ENCODE data around the gene ANKRD60. TPM values are rescaled to one million over a fixed set of nuclear protein-coding genes. Genes with fewer than 3 reads are reported as not detected.

ANKRD60 gene
- not detected in 2 replicates for total RNA-seq (2014; rRNA removed; shearing (Covaris generic))
- total RNA-seq (2022), result not detected in 2 replicates
- percentile 20 among the genes with signal in this experiment for Bru-seq, nascent RNA
- percentile 10 among the genes with signal in this experiment for BruChase-seq, experiment 1, labeled RNA remaining after a 6-hour chase
- not detected for BruChase-seq, experiment 2, labeled RNA remaining after a 2-hour chase
- long read RNA-seq, result 0 reads

DNA sequence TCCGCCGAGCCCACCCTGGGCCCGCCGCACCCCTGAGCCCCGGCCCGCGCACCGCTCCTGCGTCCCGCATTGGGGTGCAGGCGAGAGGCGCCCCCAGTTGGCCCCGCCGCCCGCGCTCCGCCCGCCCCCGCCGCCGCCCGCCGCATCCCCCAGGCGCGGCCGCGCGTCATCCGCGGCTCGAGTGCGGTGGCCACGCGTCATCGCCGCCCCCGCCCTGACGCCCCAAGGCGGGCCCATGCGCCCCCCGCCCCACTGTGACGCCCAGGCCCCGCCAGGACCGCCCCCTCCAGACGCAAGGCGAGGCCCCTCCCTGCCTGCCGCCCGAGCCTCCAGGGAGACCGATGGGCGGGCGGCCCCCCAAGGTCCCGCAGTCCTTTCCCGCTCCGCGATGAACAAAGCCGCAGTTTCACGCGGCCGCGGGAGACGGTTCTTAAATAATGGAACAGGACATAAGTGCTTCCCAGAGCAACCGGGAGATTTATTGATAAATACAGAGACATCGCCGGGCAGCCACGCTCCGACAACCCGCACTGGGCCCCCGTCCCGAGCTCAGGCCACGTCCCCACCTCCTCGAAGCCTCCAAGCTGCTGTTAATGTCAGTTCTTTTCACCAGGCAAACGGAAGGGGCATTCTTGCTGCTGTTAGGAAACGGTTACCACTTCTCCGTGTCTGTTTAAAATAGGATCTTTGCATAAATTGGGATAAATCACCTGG is at the start of gene ANKRD60:
Gene ANKRD60, minus strand, starts transcription at position 170 of the 714 bp plus-strand sequence. Its CDS starts 0 bp downstream, at position 170.
- H3K79me2 ChIP-seq (ENCODE audit: insufficient read depth, low read depth, low read length), result no peaks in the 10 kb centered on the region
- H4K20me1 ChIP-seq (ENCODE audit: insufficient read depth, low read length), result no peaks in the 10 kb centered on the region
- H2AFZ ChIP-seq (ENCODE audit: low read length), result no peak within 1 kb of the TSS
- no peak within 1 kb of the TSS for H3K4me3 ChIP-seq (ENCODE audit: low read depth, low read length, poor library complexity, severe bottlenecking)
- no peak for DNase-seq (ENCODE audit: low spot score)
- POLR2A ChIA-PET, result no interaction called here
- no peak within 1 kb of the TSS for H3K27ac ChIP-seq (ENCODE audit: low read depth, low read length, poor library complexity, severe bottlenecking)
- no TSS peak for BruUV-seq (replicated peaks)
- no peaks in the 10 kb centered on the region for H3K9me3 ChIP-seq (ENCODE audit: low read length)
- H3K4me1 ChIP-seq (ENCODE audit: insufficient read depth, low read length, poor library complexity, severe bottlenecking), result no peaks in the 10 kb centered on the region
- H3K9me2 ChIP-seq (ENCODE audit: insufficient read depth, low read length), result no peaks in the 10 kb centered on the region
- intact Hi-C loops (cut with micrococcal nuclease; ENCODE audit: unreplicated experiment), result no loop called here
- H3K4me2 ChIP-seq (ENCODE audit: low read length), result no peak within 1 kb of the TSS
- CTCF ChIA-PET (ENCODE audit: unreplicated experiment), result no interaction called here
- TF ChIP-seq CTCF (conservative IDR thresholded peaks at IDR 0.05; ENCODE audit: low read length) (no peak), EZH2phosphoT487 (IDR thresholded peaks at IDR 0.05; ENCODE audit: borderline replicate concordance, low read depth, low read length) (no peak)
- H3K36me3 ChIP-seq (ENCODE audit: insufficient read depth, low read length), result no peaks in the 10 kb centered on the region

DNA sequence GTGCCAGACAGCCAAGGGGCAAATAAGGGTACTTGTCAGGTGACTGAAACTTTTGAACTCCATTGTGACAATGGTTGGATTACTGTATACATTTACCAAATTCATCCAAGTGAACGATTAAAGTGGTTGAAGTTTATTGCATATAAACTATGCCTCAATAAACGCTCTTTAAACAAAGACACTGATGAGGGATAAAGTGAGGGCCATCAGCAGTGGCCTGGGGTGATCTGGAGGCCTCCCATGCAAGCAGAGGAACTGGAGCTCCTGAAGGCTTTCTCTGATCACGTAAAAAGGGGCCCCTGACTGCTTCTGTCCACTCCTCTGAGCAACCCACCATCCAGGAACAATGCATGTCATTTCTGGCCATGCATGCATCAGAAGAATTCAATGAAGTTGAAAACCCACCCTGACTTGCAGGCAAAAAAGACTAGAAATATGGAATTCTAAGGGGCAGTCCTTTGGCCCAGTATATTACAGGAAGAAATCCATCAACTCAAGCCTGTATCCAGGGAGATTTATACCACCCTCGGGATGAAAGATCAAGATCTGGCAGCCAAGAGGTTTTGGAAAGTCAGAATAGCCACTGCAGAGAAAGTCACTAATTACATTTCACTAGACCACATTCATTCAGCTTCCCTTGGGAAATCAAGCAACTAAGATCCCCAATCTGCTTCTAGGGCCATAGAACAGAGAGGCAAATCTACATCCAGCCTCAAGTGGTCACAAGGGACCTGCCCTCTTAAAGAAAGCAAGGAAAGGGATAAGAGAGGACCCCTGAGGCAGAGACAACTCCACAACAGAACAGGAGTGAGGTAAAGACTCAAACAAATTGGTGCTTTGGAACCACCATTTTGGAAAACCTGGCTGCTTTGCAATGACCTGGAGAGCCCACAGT is 49.4 kb upstream of the ANKRD60 start:
- no peak overlapping the region for H3K4me3 ChIP-seq (ENCODE audit: low read depth, low read length, poor library complexity, severe bottlenecking)
- no peaks in the 10 kb centered on the region for H3K9me3 ChIP-seq (ENCODE audit: low read length)
- ChIA-PET CTCF (ENCODE audit: unreplicated experiment) (interaction anchor here (1.0 kb wide), 1 partner anchor 516 kb away, joined by 4 read pairs; no protein-coding TSS in a partner anchor), POLR2A (interaction anchor here (0.7 kb wide), 1 partner anchor 62 kb away, joined by 4 read pairs; no protein-coding TSS in a partner anchor)
- H3K4me1 ChIP-seq (ENCODE audit: insufficient read depth, low read length, poor library complexity, severe bottlenecking), result no peaks in the 10 kb centered on the region
- DNase-seq (ENCODE audit: low spot score), result no peak
- no peaks in the 10 kb centered on the region for H3K9me2 ChIP-seq (ENCODE audit: insufficient read depth, low read length)
- H3K36me3 ChIP-seq (ENCODE audit: insufficient read depth, low read length), result no peaks in the 10 kb centered on the region
- H2AFZ ChIP-seq (ENCODE audit: low read length), result no peak overlapping the region
- intact Hi-C loops (cut with micrococcal nuclease; ENCODE audit: unreplicated experiment), result no loop called here
- TF ChIP-seq CTCF (conservative IDR thresholded peaks at IDR 0.05; ENCODE audit: low read length) (no peak), EZH2phosphoT487 (IDR thresholded peaks at IDR 0.05; ENCODE audit: borderline replicate concordance, low read depth, low read length) (no peak)
- no TSS peak for BruUV-seq (replicated peaks)
- H3K79me2 ChIP-seq (ENCODE audit: insufficient read depth, low read depth, low read length), result no peaks in the 10 kb centered on the region
- H3K27ac ChIP-seq (ENCODE audit: low read depth, low read length, poor library complexity, severe bottlenecking), result no peak overlapping the region
- H4K20me1 ChIP-seq (ENCODE audit: insufficient read depth, low read length), result no peaks in the 10 kb centered on the region; the same call in 1 of the 2 replicates
- H3K4me2 ChIP-seq (ENCODE audit: low read length), result no peak overlapping the region
